ENCODE data around the gene PROKR2. TPM values are rescaled to one million over a fixed set of nuclear protein-coding genes. Genes with fewer than 3 reads are reported as not detected.

Gene PROKR2
- total and polyA plus RNA-seq, 2 of the 8 experiments (the other 6 are each of a cell fraction or from before 2014, with no cell fraction given), result 3.3 to 7.7 TPM

GRCh38 chr20:5268449-5268848 is 48.3 kb downstream of the PROKR2 start:
- CTCF ChIA-PET (ENCODE audit: partially characterized antibody), result no interaction called here
- no peak overlapping the region for H3K9ac ChIP-seq (replicated peaks in 1 of 4; ENCODE audit: extremely low read depth in 1 of 4, low read depth in 3 of 4, low read length in 3 of 4)
- H3K4me3 ChIP-seq (ENCODE audit: extremely low read depth in 1 of 4, insufficient read depth in 2 of 4, low read depth in 3 of 4, low read length in 4 of 4), result no peak overlapping the region
- H4K5ac ChIP-seq (ENCODE audit: insufficient read length, low read depth, low read length), result no peak overlapping the region
- 95% methylated on average over 3 of the region's 3 CpGs; no CpG with 5 or more reads in 1 of the 2 experiments for whole genome bisulfite sequencing, 2 experiments (ENCODE audit: extremely low coverage in 1 of 2, insufficient coverage in 1 of 2, insufficient read length in 1 of 2, insufficient replicate concordance in 2 of 2, low coverage in 1 of 2, low lambda C conversion rate in 2 of 2, missing lambda C conversion rate in 1 of 2)
- no peak overlapping the region for H4K91ac ChIP-seq (replicated peaks; ENCODE audit: insufficient read length, low read length)
- no peak overlapping the region for H2AK5ac ChIP-seq (ENCODE audit: low read depth, low read length)
- peaks cover 8 to 14% (median 10%) of the 10 kb centered on the region in 4 experiments; a peak in 6 of 7 replicates for H3K4me1 ChIP-seq (replicated peaks in 1 of 4; ENCODE audit: control insufficient read depth in 3 of 4, insufficient read depth in 4 of 4, low read length in 3 of 4)
- H3K79me1 ChIP-seq (ENCODE audit: low read depth, low read length), result no peaks in the 10 kb centered on the region
- no peaks in the 10 kb centered on the region for H4K20me1 ChIP-seq (replicated peaks in 1 of 2; ENCODE audit: control insufficient read depth in 1 of 2, insufficient read depth in 2 of 2, low read length in 2 of 2)
- no peak overlapping the region for H3K27ac ChIP-seq (ENCODE audit: low read depth, low read length)
- H3K18ac ChIP-seq (ENCODE audit: extremely low read depth, low read length), result 0 out of 2 replicates have a peak overlapping the region, but pooled peaks have one; percentile 28
- no peak overlapping the region for H2AFZ ChIP-seq (ENCODE audit: low read length)
- H3K79me2 ChIP-seq (ENCODE audit: control insufficient read depth in 1 of 2, insufficient read depth in 2 of 2, low read length in 2 of 2), result no peaks in the 10 kb centered on the region
- H3K36me3 ChIP-seq (ENCODE audit: control insufficient read depth in 2 of 4, insufficient read depth in 4 of 4, low read length in 3 of 4), result no peaks in the 10 kb centered on the region
- H3K56ac ChIP-seq (replicated peaks; ENCODE audit: insufficient read length, low read depth, low read length), result no peak overlapping the region
- H3K9me3 ChIP-seq (ENCODE audit: insufficient read depth in 2 of 2, low read depth in 1 of 2, low read length in 1 of 2), result no peaks in the 10 kb centered on the region
- H3K23me2 ChIP-seq (ENCODE audit: low read depth, low read length), result peaks cover 2% of the 10 kb centered on the region; the same call in 1 of the 2 replicates
- no peak overlapping the region for H2BK5ac ChIP-seq (ENCODE audit: low read depth, low read length)
- no peak overlapping the region for H3K4ac ChIP-seq (replicated peaks; ENCODE audit: insufficient read length, low read depth, low read length)
- H3K23ac ChIP-seq (ENCODE audit: insufficient read length), result no peak overlapping the region
- FAIRE-seq (no peak), DNase-seq (ENCODE audit: low read depth in 1 of 2, low spot score in 2 of 2) (no peak)
- H3K4me2 ChIP-seq (ENCODE audit: insufficient read depth in 1 of 2, low read depth in 2 of 2, low read length in 2 of 2), result no peak overlapping the region
- peak overlapping the region; percentile 98; the same call in 1 of the 2 replicates for H2BK20ac ChIP-seq (ENCODE audit: low read length)
- POLR2A ChIA-PET (ENCODE audit: partially characterized antibody), result no interaction called here
- H3K14ac ChIP-seq (ENCODE audit: insufficient read length), result no peak overlapping the region
- H3K27me3 ChIP-seq (replicated peaks in 1 of 4; ENCODE audit: control insufficient read depth in 3 of 4, extremely low read depth in 1 of 4, insufficient read depth in 3 of 4, low read length in 3 of 4), result no peaks in the 10 kb centered on the region
- no peak overlapping the region for H4K8ac ChIP-seq (ENCODE audit: extremely low read depth, insufficient read depth, low read length)
- H2BK120ac ChIP-seq (replicated peaks; ENCODE audit: low read depth, low read length), result no peak overlapping the region
- H2BK12ac ChIP-seq (ENCODE audit: low read depth, low read length), result no peak overlapping the region
- no peak overlapping the region for H2BK15ac ChIP-seq (ENCODE audit: low read length)
- no peak for TF ChIP-seq CEBPB (IDR thresholded peaks at IDR 0.05; ENCODE audit: low read depth, low read length)
- TF ChIP-seq HDAC6 (IDR thresholded peaks at IDR 0.05; ENCODE audit: low read depth, low read length), result no peak
- TF ChIP-seq SAP30 (IDR thresholded peaks at IDR 0.05; ENCODE audit: insufficient read depth, insufficient replicate concordance, low read length), result no peak
- no peak for TF ChIP-seq SUZ12 (IDR thresholded peaks at IDR 0.05; ENCODE audit: low read length)
- no peak for TF ChIP-seq CHD2 (IDR thresholded peaks at IDR 0.05; ENCODE audit: low read length)
- TF ChIP-seq EGR1 (IDR thresholded peaks at IDR 0.05; ENCODE audit: borderline replicate concordance, low read depth, low read length), result no peak
- TF ChIP-seq RFX5 (IDR thresholded peaks at IDR 0.05; ENCODE audit: borderline replicate concordance, low read depth, low read length), result no peak
- no peak for TF ChIP-seq CBX5 (IDR thresholded peaks at IDR 0.05; ENCODE audit: low read depth, low read length)
- no peak for TF ChIP-seq POU5F1 (IDR thresholded peaks at IDR 0.05; ENCODE audit: low read depth, low read length)
- no peak for TF ChIP-seq NANOG (IDR thresholded peaks at IDR 0.05; ENCODE audit: insufficient read depth, low read depth, low read length, poor library complexity, severe bottlenecking)
- TF ChIP-seq TCF12 (IDR thresholded peaks at IDR 0.05; ENCODE audit: low read depth, low read length), result no peak

All from H1 (cell line).